Erythroblast (primary cell): ENCODE data around the gene SLC66A3.

ENCODE experiments used
- GATA1 ChIP-seq: IDR thresholded peaks from 2 replicates; pipeline ENCODE4 v1.6.1; 2011; ENCODE audit warnings: low read depth, mild to moderate bottlenecking, control low read depth, low read length, moderate library complexity
- POLR2A ChIP-seq: IDR thresholded peaks from 2 replicates; pipeline ENCODE4 v1.6.1; 2011; ENCODE audit warnings: mild to moderate bottlenecking, low read length

DNA sequence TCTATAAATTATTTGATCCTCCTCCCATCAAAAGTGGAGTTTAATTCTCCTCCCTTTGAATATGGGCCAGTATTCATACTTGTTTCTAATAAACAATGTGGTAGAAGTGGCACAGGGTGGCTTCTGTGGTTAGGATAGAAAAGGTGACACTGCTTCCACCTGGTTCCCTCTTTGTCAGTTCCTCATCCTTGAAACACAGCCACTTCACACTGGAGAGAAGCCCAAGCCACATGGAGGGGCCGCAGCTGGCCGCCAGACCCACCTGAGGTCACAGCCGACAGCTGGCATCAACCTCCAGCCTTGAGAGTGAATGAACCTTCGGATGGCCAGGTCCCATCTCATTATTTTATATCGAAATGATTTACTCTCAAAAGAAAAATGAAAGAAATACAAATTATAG is 27.5 kb upstream of the SLC66A3 start:
- TF ChIP-seq POLR2A (no peak), GATA1 (no peak)
